CD4-positive, alpha-beta T cell treated with Interferon alpha-2 for 1 hour (primary cell): ENCODE data around the gene PDCD1LG2.

ENCODE experiments used
- DNase-seq, 2 donors: peaks; one replicate each; pipeline ENCODE4 v3.0.0-alpha.2; 2020 to 2022

Gene PDCD1LG2

DNA sequence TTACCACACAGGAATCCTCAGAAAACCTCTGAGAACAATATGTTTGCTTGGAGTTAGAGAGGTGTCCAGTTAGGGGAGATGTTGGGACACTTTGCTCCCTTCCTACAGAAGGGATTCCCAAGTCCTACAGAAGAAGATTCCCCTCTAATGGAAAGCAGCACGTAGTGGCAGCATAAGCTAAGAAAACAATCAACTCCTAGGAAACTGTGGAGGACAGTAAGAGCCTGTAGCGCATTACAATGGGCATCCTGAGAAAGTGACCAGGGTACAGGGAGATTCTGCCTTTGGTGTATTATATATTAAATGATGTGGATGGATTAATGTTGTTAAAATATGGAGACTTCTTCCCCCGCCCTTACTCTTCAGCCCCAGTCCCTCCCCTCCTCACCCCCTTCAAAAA is 104.7 kb downstream of the PDCD1LG2 start:
- DNase-seq = no peak

DNA sequence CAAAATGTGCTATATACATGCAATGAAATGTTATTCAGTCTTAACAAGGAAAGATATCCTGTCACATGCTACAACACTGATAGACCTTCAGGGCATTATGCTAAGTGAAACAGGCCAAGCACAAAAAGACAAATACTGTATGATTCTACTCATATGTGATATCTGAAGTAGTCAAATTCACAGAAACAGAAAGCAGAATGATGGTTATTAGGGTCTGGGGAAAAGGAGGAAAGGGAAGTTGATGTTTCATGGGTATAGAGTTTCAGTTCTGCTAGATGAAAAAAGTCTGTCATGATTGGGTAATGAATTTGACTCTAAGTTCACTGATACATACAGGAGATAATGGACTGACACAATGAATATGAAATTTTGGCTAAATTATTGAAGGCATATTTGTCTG is 107.4 kb downstream of the PDCD1LG2 start:
- DNase-seq = no peak

DNA sequence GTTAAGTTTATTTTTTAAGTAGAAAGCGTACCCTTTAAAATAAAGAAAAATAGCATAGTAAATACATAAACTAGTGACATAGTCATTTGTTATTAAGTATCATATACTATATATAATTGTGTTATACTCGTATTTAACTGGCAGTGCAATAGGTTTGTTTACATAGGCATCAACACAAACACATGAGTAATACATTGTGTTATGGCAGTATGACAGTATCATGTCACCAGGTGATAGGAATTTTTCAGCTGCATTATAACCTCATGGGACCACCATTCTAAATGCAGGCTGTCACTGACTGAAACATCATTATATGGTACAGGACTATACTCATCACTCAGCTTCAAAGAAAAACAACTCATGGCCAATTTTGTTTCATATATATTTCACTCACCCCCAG is 110.2 kb downstream of the PDCD1LG2 start:
- DNase-seq = no peak
